Nephron (organoid): ENCODE results near the gene TRAPPC8.
A peak's percentile ranks its signal among the peaks of the same experiment; 100 is the strongest.

Source experiments
- H3K27ac Mint-ChIP-seq, 3 experiments: 2 replicates each; pipeline ENCODE4 v1.8.0; 2020; ENCODE audit warnings: mixed read lengths in 3 of 3, mild to moderate bottlenecking in 2 of 3, moderate library complexity in 1 of 3
- H3K27me3 Mint-ChIP-seq: 2 replicates; pipeline ENCODE4 v1.8.0; 2021; ENCODE audit warnings: low read depth, mild to moderate bottlenecking, moderate library complexity, mixed read lengths
- H3K36me3 Mint-ChIP-seq: 2 replicates; pipeline ENCODE4 v1.8.0; 2020; ENCODE audit warnings: low read depth, mixed read lengths
- H3K4me1 Mint-ChIP-seq: 2 replicates; pipeline ENCODE4 v1.8.0; 2020; ENCODE audit warnings: mixed read lengths
- H3K4me3 Mint-ChIP-seq, 3 experiments: 2 replicates each; pipeline ENCODE4 v1.8.0; 2020; ENCODE audit warnings: mild to moderate bottlenecking in 3 of 3, mixed read lengths in 3 of 3, moderate library complexity in 2 of 3
- H3K9me3 Mint-ChIP-seq: 2 replicates; pipeline ENCODE4 v1.8.0; 2020; ENCODE audit warnings: mixed read lengths
- CTCF ChIP-seq, 3 experiments: fragments of 200-600 bp; sonication (generic); IDR thresholded peaks; one replicate each; pipeline ENCODE4 v1.5.0; 2021; ENCODE audit warnings: antibody characterized with exemption in 3 of 3; ENCODE audit not compliant: unreplicated experiment in 3 of 3

The TRAPPC8 gene

GRCh38 chr18:31978616-31979015 is 35.7 kb upstream of the TRAPPC8 start:
- Mint-ChIP-seq H3K9me3 (peaks cover 29% of the 10 kb centered on the region), H3K36me3 (no peaks in the 10 kb centered on the region), H3K27ac (no peak overlapping the region), H3K4me3 (no peak overlapping the region), H3K4me1 (no peaks in the 10 kb centered on the region), H3K27me3 (peaks cover 11% of the 10 kb centered on the region)
- no peak for TF ChIP-seq CTCF (IDR thresholded peaks at IDR 0.05; ENCODE audit: unreplicated experiment in 3 of 3)

GRCh38 chr18:31977270-31977872 is 34.4 kb upstream of the TRAPPC8 start:
- Mint-ChIP-seq H3K36me3 (no peaks in the 10 kb centered on the region), H3K27me3 (peaks cover 11% of the 10 kb centered on the region), H3K9me3 (peaks cover 32% of the 10 kb centered on the region), H3K4me3 (peak overlapping the region in 1 of 3 experiments; percentile 51), H3K27ac (no peak overlapping the region), H3K4me1 (no peaks in the 10 kb centered on the region)
- peak; percentile 49 to 59 (median 56) for TF ChIP-seq CTCF (IDR thresholded peaks at IDR 0.05; ENCODE audit: unreplicated experiment in 3 of 3)

GRCh38 chr18:31976242-31976641 is 33.3 kb upstream of the TRAPPC8 start:
- Mint-ChIP-seq H3K36me3 (no peaks in the 10 kb centered on the region), H3K27me3 (peaks cover 14% of the 10 kb centered on the region), H3K4me1 (no peaks in the 10 kb centered on the region)

GRCh38 chr18:31973929-31974546 is 31.1 kb upstream of the TRAPPC8 start:
- H3K36me3 Mint-ChIP-seq, result no peaks in the 10 kb centered on the region
- H3K27ac Mint-ChIP-seq, result no peak overlapping the region
- TF ChIP-seq CTCF (IDR thresholded peaks at IDR 0.05; ENCODE audit: unreplicated experiment in 3 of 3), result no peak
- H3K4me3 Mint-ChIP-seq, result no peak overlapping the region
- H3K27me3 Mint-ChIP-seq, result peaks cover 14% of the 10 kb centered on the region
- peaks cover 31% of the 10 kb centered on the region for H3K9me3 Mint-ChIP-seq
- H3K4me1 Mint-ChIP-seq, result no peaks in the 10 kb centered on the region

More at GRCh38 chr18:31976242-31976641, 33.3 kb upstream of the TRAPPC8 start:
- no peak for TF ChIP-seq CTCF (IDR thresholded peaks at IDR 0.05; ENCODE audit: unreplicated experiment in 3 of 3)
- H3K9me3 Mint-ChIP-seq, result peaks cover 34% of the 10 kb centered on the region
- H3K27ac Mint-ChIP-seq, result no peak overlapping the region
- no peak overlapping the region for H3K4me3 Mint-ChIP-seq

GRCh38 chr18:31970617-31971016 is 27.7 kb upstream of the TRAPPC8 start:
- Mint-ChIP-seq H3K36me3 (no peaks in the 10 kb centered on the region), H3K9me3 (peaks cover 17% of the 10 kb centered on the region), H3K27me3 (peaks cover 6% of the 10 kb centered on the region), H3K4me1 (no peaks in the 10 kb centered on the region), H3K27ac (no peak overlapping the region), H3K4me3 (no peak overlapping the region)
- TF ChIP-seq CTCF (IDR thresholded peaks at IDR 0.05; ENCODE audit: unreplicated experiment in 3 of 3), result no peak
